ENCODE results near the gene PPP2R2C. TPM values are rescaled to one million over a fixed set of nuclear protein-coding genes. Genes with fewer than 3 reads are reported as not detected.

The PPP2R2C gene
- total RNA-seq, 4 donors from 2014 or later: 50.7 to 81.3 (median 62.0) TPM

DNA sequence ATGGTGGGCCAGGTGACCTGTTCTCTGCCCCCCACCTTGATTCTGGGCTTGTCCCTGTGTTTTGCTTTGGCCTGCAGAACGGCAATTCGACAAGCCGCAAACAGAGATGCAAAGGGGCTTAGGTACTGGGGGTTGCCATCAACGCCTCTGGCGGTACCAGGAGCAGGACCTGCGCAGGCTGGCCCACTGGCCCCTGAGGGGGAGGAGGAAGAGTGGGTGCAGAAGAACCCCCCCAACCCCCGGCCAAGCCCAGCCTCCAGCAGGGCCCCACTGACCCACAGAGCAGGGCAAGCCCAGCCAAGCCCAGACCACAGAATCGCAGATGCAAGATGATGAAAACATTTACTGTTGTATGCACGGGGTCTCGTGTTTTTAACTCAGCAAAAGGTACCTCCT, 89.4 kb downstream of the PPP2R2C start:
- intact Hi-C loops (cut with DNase I; ENCODE audit: low total_unique reads): no loop called here
- 72 to 82% methylated on average over 10 of the region's 10 CpGs for WGBS, 2 donors
- H3K4me3 ChIP-seq (ENCODE audit: low read depth, poor library complexity, severe bottlenecking): no peak overlapping the region
- TF ChIP-seq, protein P1, sequence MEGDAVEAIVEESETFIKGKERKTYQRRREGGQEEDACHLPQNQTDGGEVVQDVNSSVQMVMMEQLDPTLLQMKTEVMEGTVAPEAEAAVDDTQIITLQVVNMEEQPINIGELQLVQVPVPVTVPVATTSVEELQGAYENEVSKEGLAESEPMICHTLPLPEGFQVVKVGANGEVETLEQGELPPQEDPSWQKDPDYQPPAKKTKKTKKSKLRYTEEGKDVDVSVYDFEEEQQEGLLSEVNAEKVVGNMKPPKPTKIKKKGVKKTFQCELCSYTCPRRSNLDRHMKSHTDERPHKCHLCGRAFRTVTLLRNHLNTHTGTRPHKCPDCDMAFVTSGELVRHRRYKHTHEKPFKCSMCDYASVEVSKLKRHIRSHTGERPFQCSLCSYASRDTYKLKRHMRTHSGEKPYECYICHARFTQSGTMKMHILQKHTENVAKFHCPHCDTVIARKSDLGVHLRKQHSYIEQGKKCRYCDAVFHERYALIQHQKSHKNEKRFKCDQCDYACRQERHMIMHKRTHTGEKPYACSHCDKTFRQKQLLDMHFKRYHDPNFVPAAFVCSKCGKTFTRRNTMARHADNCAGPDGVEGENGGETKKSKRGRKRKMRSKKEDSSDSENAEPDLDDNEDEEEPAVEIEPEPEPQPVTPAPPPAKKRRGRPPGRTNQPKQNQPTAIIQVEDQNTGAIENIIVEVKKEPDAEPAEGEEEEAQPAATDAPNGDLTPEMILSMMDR (IDR thresholded peaks at IDR 0.05): no peak
- TF ChIP-seq POLR2A (IDR thresholded peaks at IDR 0.05): no peak
- DNase-seq (ENCODE audit: low spot score in 2 of 2): no peak

DNA sequence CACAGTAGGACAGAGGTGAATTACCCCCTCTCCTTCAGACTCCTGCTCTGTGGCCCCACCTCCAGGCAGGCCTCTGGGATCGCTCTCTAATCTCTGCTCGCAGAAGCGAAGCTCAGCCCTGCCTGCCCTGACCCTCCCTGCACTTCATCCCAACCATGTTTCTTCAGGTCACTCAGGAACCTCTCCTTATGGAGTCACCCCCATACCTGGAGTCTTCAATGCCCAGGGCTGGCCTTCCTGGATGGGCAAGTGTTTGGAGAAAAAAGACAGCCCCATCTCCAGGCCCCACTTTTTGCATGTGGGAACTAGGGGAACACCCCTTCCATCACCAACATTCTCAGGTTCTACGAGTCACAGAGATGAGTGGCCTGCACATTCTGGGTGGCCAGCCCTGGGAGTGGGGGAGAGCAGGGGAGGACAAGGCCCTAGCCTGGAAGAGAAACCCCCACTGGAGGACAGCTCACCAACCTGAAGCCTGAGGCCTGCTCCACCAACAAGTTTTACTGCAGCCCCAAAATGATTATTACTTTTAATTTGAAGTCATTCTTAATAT, 90.8 kb downstream of the PPP2R2C start:
- no peak for TF ChIP-seq POLR2A (IDR thresholded peaks at IDR 0.05)
- TF ChIP-seq, protein P1 (IDR thresholded peaks at IDR 0.05): no peak
- no peak for DNase-seq (ENCODE audit: low spot score in 2 of 2)
- H3K4me3 ChIP-seq (ENCODE audit: low read depth, poor library complexity, severe bottlenecking): no peak overlapping the region
- intact Hi-C loops (cut with DNase I; ENCODE audit: low total_unique reads): no loop called here
- 88 to 92% methylated on average over 4 of the region's 4 CpGs for WGBS, 2 donors

DNA sequence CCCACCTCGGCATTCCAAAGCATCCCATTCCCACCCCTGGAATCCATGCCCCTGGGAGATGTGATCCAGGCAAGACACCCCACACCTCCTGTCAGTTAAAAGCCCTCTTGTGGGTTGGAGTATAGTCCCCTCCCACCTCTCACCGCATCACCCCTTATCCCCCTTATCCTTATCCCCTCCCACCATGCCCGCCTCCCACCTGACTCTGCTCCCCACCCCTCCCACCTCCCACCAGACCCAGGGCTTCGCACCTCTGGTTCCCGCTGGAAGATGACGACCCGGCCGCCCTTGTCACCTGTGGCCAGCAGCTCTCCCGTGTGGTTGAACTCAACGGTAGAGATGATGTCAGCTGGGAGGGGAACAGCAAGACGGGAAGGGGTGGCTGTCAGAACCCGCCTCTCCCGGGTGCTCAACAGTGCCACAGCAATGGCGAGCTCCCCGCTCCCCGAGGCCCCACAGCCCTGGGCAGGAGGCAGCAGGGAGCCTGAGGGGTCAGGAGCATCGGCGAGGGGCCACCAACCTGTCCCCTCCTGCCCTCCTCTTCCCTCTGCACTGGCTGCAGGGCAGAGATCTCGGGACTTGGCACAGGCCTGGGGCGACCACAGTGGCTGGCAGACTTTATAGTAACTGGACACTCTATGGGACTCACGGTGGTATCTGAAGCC, 91.5 kb downstream of the PPP2R2C start:
- WGBS, 2 donors: 59% methylated on average over 21 of the region's 21 CpGs

DNA sequence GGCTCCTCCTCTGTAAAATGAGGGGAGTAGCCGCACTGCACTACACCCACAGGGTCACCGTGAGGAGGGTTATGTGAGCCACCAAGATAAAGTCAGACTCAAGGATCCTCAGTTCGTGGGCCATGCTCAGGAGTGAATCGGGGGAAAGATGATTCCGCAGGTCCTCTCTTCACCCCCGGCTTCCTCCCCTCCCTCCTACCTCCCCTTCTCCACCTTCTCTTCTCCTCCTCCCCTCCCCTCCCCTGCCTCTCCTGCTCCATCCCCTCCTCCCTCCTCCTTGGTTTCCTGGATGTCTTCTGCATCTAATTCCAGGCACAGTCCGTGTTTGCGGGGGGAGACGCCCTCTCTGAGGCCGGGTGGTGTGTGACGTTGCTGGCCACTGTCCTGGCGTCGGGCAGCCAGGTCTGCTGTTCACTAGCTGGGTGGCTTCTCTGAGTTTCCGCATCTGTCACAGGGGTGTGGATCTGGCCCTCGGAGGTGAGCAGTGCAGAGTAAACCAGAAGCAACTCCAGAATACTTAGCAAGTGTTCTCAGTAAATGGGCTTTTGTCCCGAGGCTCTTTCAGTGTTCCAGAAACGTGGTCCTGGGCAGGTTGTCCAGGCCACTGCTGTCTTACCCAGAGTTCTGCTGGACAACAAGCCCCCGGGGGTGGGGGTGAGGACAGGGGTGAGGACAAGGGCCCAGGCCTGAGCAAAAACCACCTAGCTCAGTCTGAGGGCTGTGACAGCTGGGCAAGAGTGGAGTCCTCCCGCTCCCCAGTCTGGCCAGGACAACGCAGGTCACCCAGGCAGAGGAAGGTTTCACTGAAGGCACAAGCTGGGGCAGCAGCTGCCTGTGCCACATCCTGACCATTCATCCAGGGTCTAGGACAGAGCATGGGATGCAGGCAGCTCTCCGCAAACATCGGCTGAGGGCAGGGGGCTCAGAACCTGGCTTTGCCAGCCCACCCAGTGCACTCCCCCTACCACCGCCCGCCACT, 92.4 kb downstream of the PPP2R2C start:
- TF ChIP-seq, protein P1 (IDR thresholded peaks at IDR 0.05): no peak
- no peak for TF ChIP-seq POLR2A (IDR thresholded peaks at IDR 0.05)
- intact Hi-C loops (cut with DNase I; ENCODE audit: low total_unique reads): no loop called here
- 54 to 56% methylated on average over 23 to 24 of the region's 24 CpGs for WGBS, 2 donors
- no peak for DNase-seq (ENCODE audit: low spot score in 2 of 2)
- no peak overlapping the region for H3K4me3 ChIP-seq (ENCODE audit: low read depth, poor library complexity, severe bottlenecking)

More for the DNA sequence above, 91.5 kb downstream of the PPP2R2C start:
- intact Hi-C loops (cut with DNase I; ENCODE audit: low total_unique reads): no loop called here
- no peak overlapping the region for H3K4me3 ChIP-seq (ENCODE audit: low read depth, poor library complexity, severe bottlenecking)
- no peak for DNase-seq (ENCODE audit: low spot score in 2 of 2)
- no peak for TF ChIP-seq POLR2A (IDR thresholded peaks at IDR 0.05)
- TF ChIP-seq, protein P1 (IDR thresholded peaks at IDR 0.05): no peak

DNA sequence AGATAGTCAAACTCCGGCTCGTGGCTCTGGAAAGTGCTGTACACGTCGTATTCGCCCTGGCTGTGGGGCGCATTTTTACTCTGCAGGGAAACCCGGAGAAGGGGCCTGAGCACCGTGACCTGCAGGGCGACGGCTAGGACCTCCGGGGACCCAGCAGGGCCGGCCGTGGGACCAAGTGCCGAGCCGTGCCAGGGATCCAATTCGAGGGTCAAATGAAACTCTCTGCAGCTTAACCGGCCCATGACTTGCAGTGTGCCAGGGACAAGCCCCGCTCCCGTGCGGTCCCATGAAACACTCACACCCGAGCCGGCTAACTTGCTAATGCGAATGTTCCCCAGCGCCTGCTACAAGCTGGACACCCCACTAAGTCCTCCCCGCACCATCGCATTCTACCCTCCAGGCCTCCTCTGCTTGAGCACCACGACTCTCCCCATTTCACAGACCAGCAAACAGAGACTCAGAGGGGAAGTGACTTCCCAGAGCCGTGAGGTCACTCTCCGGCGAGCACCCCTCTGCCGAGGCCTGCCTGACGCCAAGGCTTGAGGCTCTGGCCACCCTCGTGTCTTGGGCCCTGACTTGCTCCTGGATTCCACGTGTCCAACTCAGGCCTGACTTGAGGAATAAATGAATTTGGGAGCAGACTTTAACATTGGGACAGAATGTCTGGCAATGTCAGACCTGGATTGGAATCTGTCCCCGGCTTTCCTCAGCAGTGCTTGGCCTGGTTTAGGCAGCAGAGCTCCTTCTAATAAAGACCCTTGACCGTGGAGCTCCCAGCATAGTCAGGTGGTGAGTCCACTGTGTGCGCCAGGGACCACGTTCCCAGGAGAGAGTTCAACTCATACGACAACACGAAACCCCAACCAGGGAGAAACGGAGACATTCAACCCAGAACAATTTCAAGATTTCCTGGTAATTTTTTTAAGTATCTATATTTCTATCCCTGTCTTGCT, 93.6 kb downstream of the PPP2R2C start:
- intact Hi-C loops (cut with DNase I; ENCODE audit: low total_unique reads): no loop called here
- DNase-seq (ENCODE audit: low spot score in 2 of 2): no peak
- WGBS, 2 donors: 87 to 89% methylated on average over 40 to 41 of the region's 41 CpGs
- no peak for TF ChIP-seq POLR2A (IDR thresholded peaks at IDR 0.05)
- TF ChIP-seq, protein P1 (IDR thresholded peaks at IDR 0.05): no peak
- H3K4me3 ChIP-seq (ENCODE audit: low read depth, poor library complexity, severe bottlenecking): no peak overlapping the region
